HepG2 (cell line): ENCODE data around the gene CTSA. TPM values are rescaled to one million over a fixed set of nuclear protein-coding genes. Genes with fewer than 3 reads are reported as not detected.
A peak's percentile ranks its signal among the peaks of the same experiment; 100 is the strongest.

Source experiments
- MBD4 ChIP-seq: IDR thresholded peaks from 2 replicates; pipeline ENCODE4 v1.6.1; 2012; ENCODE audit warnings: low read length, inconsistent platforms, borderline replicate concordance
- ZNF264 ChIP-seq: sonication (generic); formaldehyde crosslinking; IDR thresholded peaks from 2 replicates; pipeline ENCODE4 v1.4.0; 2020; ENCODE audit warnings: missing genetic modification reagents
- ZNF432 ChIP-seq: sonication (generic); formaldehyde crosslinking; IDR thresholded peaks from 2 replicates; pipeline ENCODE4 v1.5.0; 2020; ENCODE audit warnings: missing genetic modification reagents, mild to moderate bottlenecking, borderline replicate concordance
- polyA plus RNA-seq, 8 experiments: library from polyadenylated mRNA; depleted of rRNA in 3 of 8; stranded (reverse) in 7 of 8; unstranded in 1 of 8; fragments of >200 nt; fragmentation: Illumina TruSeq in 4 of 8; extraction: Trizol in 4 of 8; gene quantifications; 2 replicates each; pipeline versions ENCODE4 v1.2.1 to v1.2.3, GENCODE V29; 2011 to 2016; ENCODE audit warnings: low read depth in 4 of 8, missing spikeins in 1 of 8, mixed read lengths in 1 of 8; ENCODE audit not compliant: insufficient read depth in 1 of 8
- total RNA-seq, 5 experiments: library from RNA; depleted of rRNA; stranded (reverse); fragments of >200 nt; fragmentation: Illumina TruSeq; extraction: Trizol; gene quantifications; 2 replicates each; pipeline ENCODE4 v1.2.3, GENCODE V29; 2016; ENCODE audit warnings: low read depth in 1 of 5
- TF ChIP-seq, protein P1 (sequence below): sonication (generic); formaldehyde crosslinking; IDR thresholded peaks from 2 replicates; pipeline ENCODE4 v1.4.0; 2020; ENCODE audit warnings: missing genetic modification reagents
- TF ChIP-seq, protein P2 (sequence below): sonication (generic); formaldehyde crosslinking; IDR thresholded peaks from 2 replicates; pipeline ENCODE4 v1.4.0; 2020; ENCODE audit warnings: mild to moderate bottlenecking, missing genetic modification reagents, borderline replicate concordance
- TF ChIP-seq, protein P3 (sequence below): sonication (generic); formaldehyde crosslinking; IDR thresholded peaks from 2 replicates; pipeline ENCODE4 v1.5.0; 2020; ENCODE audit warnings: mild to moderate bottlenecking, missing genetic modification reagents, borderline replicate concordance
- TF ChIP-seq, protein P4 (sequence below): sonication (generic); formaldehyde crosslinking; IDR thresholded peaks from 2 replicates; pipeline ENCODE4 v1.4.0; 2020; ENCODE audit warnings: missing genetic modification reagents

The CTSA gene
- total and polyA plus RNA-seq, 2 of the 13 experiments (the other 11 are each of a cell fraction or from before 2014, with no cell fraction given), result 202 to 231 TPM

DNA sequence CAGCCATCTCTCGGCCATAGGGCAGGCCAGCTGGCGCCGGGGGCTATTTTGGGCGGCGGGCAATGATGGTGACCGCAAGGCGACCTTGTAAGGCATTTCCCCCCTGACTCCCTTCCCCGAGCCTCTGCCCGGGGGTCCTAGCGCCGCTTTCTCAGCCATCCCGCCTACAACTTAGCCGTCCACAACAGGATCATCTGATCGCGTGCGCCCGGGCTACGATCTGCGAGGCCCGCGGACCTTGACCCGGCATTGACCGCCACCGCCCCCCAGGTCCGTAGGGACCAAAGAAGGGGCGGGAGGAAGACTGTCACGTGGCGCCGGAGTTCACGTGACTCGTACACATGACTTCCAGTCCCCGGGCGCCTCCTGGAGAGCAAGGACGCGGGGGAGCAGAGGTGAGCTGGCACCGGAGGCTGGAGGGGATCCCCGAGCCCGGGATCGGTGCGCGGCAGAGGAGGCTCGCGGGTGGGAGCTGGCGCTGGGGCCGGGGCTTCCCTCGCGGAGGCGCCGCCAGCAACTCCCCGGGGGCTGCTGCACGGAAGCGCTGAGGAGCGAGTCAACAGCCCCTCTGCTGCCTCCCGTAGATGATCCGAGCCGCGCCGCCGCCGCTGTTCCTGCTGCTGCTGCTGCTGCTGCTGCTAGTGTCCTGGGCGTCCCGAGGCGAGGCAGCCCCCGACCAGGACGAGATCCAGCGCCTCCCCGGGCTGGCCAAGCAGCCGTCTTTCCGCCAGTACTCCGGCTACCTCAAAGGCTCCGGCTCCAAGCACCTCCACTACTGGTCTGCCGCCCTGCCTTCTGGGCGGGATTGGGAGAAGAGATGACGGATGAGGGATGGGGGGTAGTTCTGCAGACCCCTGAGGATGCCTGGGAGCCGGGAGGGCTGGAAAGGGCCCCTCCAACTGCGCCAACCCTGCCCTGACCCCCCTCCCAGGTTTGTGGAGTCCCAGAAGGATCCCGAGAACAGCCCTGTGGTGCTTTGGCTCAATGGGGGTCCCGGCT is at the start of gene CTSA, which contains the start of gene NEURL2 (continued):
- TF ChIP-seq, protein P1, sequence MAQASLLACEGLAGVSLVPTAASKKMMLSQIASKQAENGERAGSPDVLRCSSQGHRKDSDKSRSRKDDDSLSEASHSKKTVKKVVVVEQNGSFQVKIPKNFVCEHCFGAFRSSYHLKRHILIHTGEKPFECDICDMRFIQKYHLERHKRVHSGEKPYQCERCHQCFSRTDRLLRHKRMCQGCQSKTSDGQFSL (CRISPR knock-in tag), result peak; percentile 95
- TF ChIP-seq ZNF432 (no peak; the same call in none of the 2 replicates), MBD4 (no peak), ZNF264 (CRISPR knock-in tag) (peak; percentile 98)
- TF ChIP-seq, protein P2, sequence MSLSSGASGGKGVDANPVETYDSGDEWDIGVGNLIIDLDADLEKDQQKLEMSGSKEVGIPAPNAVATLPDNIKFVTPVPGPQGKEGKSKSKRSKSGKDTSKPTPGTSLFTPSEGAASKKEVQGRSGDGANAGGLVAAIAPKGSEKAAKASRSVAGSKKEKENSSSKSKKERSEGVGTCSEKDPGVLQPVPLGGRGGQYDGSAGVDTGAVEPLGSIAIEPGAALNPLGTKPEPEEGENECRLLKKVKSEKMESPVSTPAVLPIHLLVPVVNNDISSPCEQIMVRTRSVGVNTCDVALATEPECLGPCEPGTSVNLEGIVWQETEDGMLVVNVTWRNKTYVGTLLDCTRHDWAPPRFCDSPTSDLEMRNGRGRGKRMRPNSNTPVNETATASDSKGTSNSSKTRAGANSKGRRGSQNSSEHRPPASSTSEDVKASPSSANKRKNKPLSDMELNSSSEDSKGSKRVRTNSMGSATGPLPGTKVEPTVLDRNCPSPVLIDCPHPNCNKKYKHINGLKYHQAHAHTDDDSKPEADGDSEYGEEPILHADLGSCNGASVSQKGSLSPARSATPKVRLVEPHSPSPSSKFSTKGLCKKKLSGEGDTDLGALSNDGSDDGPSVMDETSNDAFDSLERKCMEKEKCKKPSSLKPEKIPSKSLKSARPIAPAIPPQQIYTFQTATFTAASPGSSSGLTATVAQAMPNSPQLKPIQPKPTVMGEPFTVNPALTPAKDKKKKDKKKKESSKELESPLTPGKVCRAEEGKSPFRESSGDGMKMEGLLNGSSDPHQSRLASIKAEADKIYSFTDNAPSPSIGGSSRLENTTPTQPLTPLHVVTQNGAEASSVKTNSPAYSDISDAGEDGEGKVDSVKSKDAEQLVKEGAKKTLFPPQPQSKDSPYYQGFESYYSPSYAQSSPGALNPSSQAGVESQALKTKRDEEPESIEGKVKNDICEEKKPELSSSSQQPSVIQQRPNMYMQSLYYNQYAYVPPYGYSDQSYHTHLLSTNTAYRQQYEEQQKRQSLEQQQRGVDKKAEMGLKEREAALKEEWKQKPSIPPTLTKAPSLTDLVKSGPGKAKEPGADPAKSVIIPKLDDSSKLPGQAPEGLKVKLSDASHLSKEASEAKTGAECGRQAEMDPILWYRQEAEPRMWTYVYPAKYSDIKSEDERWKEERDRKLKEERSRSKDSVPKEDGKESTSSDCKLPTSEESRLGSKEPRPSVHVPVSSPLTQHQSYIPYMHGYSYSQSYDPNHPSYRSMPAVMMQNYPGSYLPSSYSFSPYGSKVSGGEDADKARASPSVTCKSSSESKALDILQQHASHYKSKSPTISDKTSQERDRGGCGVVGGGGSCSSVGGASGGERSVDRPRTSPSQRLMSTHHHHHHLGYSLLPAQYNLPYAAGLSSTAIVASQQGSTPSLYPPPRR (CRISPR knock-in tag), result peak; percentile 95
- TF ChIP-seq, protein P3, sequence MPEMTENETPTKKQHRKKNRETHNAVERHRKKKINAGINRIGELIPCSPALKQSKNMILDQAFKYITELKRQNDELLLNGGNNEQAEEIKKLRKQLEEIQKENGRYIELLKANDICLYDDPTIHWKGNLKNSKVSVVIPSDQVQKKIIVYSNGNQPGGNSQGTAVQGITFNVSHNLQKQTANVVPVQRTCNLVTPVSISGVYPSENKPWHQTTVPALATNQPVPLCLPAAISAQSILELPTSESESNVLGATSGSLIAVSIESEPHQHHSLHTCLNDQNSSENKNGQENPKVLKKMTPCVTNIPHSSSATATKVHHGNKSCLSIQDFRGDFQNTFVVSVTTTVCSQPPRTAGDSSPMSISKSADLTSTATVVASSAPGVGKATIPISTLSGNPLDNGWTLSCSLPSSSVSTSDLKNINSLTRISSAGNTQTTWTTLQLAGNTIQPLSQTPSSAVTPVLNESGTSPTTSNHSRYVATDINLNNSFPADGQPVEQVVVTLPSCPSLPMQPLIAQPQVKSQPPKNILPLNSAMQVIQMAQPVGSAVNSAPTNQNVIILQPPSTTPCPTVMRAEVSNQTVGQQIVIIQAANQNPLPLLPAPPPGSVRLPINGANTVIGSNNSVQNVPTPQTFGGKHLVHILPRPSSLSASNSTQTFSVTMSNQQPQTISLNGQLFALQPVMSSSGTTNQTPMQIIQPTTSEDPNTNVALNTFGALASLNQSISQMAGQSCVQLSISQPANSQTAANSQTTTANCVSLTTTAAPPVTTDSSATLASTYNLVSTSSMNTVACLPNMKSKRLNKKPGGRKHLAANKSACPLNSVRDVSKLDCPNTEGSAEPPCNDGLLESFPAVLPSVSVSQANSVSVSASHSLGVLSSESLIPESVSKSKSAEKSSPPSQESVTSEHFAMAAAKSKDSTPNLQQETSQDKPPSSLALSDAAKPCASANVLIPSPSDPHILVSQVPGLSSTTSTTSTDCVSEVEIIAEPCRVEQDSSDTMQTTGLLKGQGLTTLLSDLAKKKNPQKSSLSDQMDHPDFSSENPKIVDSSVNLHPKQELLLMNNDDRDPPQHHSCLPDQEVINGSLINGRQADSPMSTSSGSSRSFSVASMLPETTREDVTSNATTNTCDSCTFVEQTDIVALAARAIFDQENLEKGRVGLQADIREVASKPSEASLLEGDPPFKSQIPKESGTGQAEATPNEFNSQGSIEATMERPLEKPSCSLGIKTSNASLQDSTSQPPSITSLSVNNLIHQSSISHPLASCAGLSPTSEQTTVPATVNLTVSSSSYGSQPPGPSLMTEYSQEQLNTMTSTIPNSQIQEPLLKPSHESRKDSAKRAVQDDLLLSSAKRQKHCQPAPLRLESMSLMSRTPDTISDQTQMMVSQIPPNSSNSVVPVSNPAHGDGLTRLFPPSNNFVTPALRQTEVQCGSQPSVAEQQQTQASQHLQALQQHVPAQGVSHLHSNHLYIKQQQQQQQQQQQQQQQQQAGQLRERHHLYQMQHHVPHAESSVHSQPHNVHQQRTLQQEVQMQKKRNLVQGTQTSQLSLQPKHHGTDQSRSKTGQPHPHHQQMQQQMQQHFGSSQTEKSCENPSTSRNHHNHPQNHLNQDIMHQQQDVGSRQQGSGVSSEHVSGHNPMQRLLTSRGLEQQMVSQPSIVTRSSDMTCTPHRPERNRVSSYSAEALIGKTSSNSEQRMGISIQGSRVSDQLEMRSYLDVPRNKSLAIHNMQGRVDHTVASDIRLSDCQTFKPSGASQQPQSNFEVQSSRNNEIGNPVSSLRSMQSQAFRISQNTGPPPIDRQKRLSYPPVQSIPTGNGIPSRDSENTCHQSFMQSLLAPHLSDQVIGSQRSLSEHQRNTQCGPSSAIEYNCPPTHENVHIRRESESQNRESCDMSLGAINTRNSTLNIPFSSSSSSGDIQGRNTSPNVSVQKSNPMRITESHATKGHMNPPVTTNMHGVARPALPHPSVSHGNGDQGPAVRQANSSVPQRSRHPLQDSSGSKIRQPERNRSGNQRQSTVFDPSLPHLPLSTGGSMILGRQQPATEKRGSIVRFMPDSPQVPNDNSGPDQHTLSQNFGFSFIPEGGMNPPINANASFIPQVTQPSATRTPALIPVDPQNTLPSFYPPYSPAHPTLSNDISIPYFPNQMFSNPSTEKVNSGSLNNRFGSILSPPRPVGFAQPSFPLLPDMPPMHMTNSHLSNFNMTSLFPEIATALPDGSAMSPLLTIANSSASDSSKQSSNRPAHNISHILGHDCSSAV, result 0 out of 2 replicates have a peak, but pooled peaks have one; percentile 5
- TF ChIP-seq, protein P4, sequence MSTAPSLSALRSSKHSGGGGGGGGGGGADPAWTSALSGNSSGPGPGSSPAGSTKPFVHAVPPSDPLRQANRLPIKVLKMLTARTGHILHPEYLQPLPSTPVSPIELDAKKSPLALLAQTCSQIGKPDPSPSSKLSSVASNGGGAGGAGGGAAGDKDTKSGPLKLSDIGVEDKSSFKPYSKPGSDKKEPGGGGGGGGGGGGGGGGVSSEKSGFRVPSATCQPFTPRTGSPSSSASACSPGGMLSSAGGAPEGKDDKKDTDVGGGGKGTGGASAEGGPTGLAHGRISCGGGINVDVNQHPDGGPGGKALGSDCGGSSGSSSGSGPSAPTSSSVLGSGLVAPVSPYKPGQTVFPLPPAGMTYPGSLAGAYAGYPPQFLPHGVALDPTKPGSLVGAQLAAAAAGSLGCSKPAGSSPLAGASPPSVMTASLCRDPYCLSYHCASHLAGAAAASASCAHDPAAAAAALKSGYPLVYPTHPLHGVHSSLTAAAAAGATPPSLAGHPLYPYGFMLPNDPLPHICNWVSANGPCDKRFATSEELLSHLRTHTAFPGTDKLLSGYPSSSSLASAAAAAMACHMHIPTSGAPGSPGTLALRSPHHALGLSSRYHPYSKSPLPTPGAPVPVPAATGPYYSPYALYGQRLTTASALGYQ, result peak; percentile 98
